A549 treated with CORT108297 at 1 μM for 4 hours (cell line): Measurements from ENCODE around the gene PGK1. TPM values are rescaled to one million over a fixed set of nuclear protein-coding genes. Genes with fewer than 3 reads are reported as not detected.

Experiments
- total RNA-seq: library from RNA; stranded (reverse); fragments of 200-300 nt; extraction: Qiagen RNA extraction; gene quantifications from 5 replicates; pipeline ENCODE4 v1.2.3, GENCODE V29; 2022

PGK1 gene
- 561 to 601 TPM (median 563 TPM) in 5 replicates for total RNA-seq

DNA sequence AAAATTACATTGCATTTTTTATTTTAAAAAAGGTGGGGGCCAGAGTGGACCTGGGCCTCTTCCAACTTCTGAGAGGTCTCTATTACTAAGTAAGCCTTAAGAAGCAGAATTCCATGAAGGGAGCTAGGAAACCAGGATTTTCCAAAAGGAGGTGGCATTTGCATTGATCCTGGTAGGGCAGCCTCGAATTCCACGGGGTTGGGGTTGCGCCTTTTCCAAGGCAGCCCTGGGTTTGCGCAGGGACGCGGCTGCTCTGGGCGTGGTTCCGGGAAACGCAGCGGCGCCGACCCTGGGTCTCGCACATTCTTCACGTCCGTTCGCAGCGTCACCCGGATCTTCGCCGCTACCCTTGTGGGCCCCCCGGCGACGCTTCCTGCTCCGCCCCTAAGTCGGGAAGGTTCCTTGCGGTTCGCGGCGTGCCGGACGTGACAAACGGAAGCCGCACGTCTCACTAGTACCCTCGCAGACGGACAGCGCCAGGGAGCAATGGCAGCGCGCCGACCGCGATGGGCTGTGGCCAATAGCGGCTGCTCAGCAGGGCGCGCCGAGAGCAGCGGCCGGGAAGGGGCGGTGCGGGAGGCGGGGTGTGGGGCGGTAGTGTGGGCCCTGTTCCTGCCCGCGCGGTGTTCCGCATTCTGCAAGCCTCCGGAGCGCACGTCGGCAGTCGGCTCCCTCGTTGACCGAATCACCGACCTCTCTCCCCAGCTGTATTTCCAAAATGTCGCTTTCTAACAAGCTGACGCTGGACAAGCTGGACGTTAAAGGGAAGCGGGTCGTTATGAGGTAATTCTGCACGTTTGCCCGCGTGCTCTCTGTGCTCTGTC lies at the start of gene PGK1:
PGK1 (plus strand) TSS at position 626 of the 824 bp plus-strand sequence; CDS start at position 719, 93 bp downstream.

DNA sequence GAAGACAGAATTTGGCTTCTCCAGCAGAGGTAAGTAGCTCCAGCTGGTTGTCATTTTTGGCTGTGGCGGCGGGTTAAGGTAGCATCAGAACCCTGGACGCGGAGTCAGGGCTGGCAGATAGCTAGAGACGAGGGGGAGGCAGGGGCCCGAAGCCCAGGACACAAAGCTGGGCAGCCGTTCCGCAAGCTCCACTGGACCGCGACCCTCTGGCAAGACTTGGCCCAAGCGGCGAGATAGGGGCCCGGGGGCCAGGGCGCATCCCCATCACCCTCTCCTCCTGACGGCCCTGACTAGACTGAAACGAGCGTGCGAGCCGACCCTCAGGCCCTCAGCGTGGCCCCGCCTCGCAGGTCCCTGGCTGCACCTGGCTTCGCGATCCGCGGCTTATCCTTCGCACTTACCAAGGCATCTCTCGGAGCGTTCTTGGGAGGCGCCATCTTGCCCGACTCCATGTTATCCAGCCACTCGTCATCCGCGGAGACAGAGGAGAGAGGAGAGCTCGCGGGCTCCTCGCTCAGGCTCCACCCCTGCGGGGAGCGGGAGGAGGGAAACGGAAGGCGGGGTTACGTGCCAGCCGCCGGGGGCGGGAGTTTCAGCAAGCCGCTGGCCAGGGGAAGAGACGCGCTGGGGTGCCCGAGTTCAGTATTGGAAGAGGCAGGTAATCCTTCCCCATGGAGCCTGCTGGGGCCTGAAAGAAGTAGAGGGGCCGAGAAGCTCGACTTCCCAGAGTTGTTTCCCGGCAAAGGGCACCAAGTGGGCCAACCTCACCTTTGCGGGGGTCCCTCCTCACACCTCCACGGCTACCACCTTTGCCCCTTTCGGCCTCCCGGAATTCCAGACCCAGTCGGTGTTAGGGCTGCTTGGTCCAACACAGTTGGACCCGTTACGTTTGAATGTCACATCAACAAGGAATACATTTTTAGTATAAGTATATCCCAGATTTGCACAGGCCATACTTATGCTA lies 35.4 kb downstream of the PGK1 start, which contains the start of gene TAF9B:
TAF9B (minus strand) TSS at position 491 of the 964 bp plus-strand sequence; CDS start at position 452, 39 bp downstream.

Other genes starting within 250 kb of the PGK1 start
- gene MAGT1, start 208.8 kb upstream of the PGK1 start, total RNA-seq, result 36.1 to 46.4 TPM (median 39.3 TPM) in 5 replicates
- gene COX7B, start 204.8 kb upstream of the PGK1 start, total RNA-seq, result 534 to 643 TPM (median 572 TPM) in 5 replicates
- gene ATP7A, start 193.6 kb upstream of the PGK1 start, total RNA-seq, result 2.5 to 3.4 TPM (median 3.1 TPM) in 5 replicates
- gene PGAM4, start 134.6 kb upstream of the PGK1 start, total RNA-seq, result 0.32 to 0.46 TPM (median 0.43 TPM) in 5 replicates
- 12.2 to 13.6 TPM (median 12.6 TPM) in 5 replicates for gene TAF9B, start 35.4 kb downstream of the PGK1 start, total RNA-seq
- not detected in 5 replicates for gene CYSLTR1, start 223.4 kb downstream of the PGK1 start, total RNA-seq